GM23338 (cell line): ENCODE measurements around the gene RGS17. TPM values are rescaled to one million over a fixed set of nuclear protein-coding genes. Genes with fewer than 3 reads are reported as not detected.

Source experiments
- ATAC-seq: fragments of 200-7000 bp; cut with Tn5 transposase; 3 replicates; pipeline ENCODE4 v1.9.1; 2020
- DNase-seq: peaks from one replicate; pipeline ENCODE4 v3.0.0-alpha.2; 2015; ENCODE audit warnings: low spot score
- H2AFZ ChIP-seq: fragments of 200-600 bp; sonication (generic); 2 replicates; pipeline ENCODE4 v1.8.0; 2016; ENCODE audit warnings: antibody characterized with exemption, mild to moderate bottlenecking, moderate library complexity
- H3F3A ChIP-seq: fragments of 200-600 bp; sonication (generic); replicated peaks from 2 replicates; pipeline ENCODE4 v1.8.0; 2017; ENCODE audit warnings: antibody characterized with exemption, mixed run types, low read depth
- H3K27ac ChIP-seq: fragments of 200-600 bp; sonication (generic); 2 replicates; pipeline ENCODE4 v1.6.1; 2016; ENCODE audit warnings: low read depth
- H3K27me3 ChIP-seq: fragments of 200-600 bp; sonication (generic); 2 replicates; pipeline ENCODE4 v1.8.0; 2016; ENCODE audit warnings: mild to moderate bottlenecking, mixed run types, moderate library complexity; ENCODE audit not compliant: insufficient read depth
- H3K36me3 ChIP-seq: fragments of 200-600 bp; sonication (generic); 2 replicates; pipeline ENCODE4 v1.8.0; 2016; ENCODE audit warnings: mild to moderate bottlenecking; ENCODE audit not compliant: insufficient read depth
- H3K4me1 ChIP-seq: fragments of 200-600 bp; sonication (generic); 2 replicates; pipeline ENCODE4 v1.8.0; 2016; ENCODE audit warnings: mild to moderate bottlenecking, moderate library complexity; ENCODE audit not compliant: insufficient read depth
- H3K4me2 ChIP-seq: fragments of 200-600 bp; sonication (generic); 2 replicates; pipeline ENCODE4 v1.7.1; 2017; ENCODE audit warnings: mixed run types
- H3K4me3 ChIP-seq: fragments of 200-600 bp; sonication (generic); 2 replicates; pipeline ENCODE4 v1.6.1; 2016; ENCODE audit warnings: mixed run types
- H3K79me2 ChIP-seq: fragments of 200-600 bp; sonication (generic); replicated peaks from 2 replicates; pipeline ENCODE4 v1.8.0; 2017; ENCODE audit warnings: mild to moderate bottlenecking; ENCODE audit not compliant: insufficient read depth
- H3K9me2 ChIP-seq: fragments of 200-600 bp; sonication (generic); 2 replicates; pipeline ENCODE4 v1.8.0; 2017; ENCODE audit not compliant: insufficient read depth
- H4K20me1 ChIP-seq: fragments of 200-600 bp; sonication (generic); replicated peaks from 2 replicates; pipeline ENCODE4 v1.8.0; 2017; ENCODE audit warnings: mild to moderate bottlenecking; ENCODE audit not compliant: insufficient read depth
- H3K27ac Mint-ChIP-seq: 2 replicates; pipeline ENCODE4 v1.8.0; 2020; ENCODE audit warnings: inconsistent platforms, mild to moderate bottlenecking, moderate library complexity, mixed read lengths
- H3K27me3 Mint-ChIP-seq: 3 replicates; pipeline ENCODE4 v1.8.0; 2022; ENCODE audit warnings: low read depth, mild to moderate bottlenecking, moderate library complexity, mixed read lengths, inconsistent platforms; ENCODE audit not compliant: insufficient read depth, poor library complexity
- H3K36me3 Mint-ChIP-seq: 3 replicates; pipeline ENCODE4 v1.8.0; 2021; ENCODE audit warnings: low read depth, mild to moderate bottlenecking, inconsistent platforms, moderate library complexity, mixed read lengths
- H3K4me1 Mint-ChIP-seq: 3 replicates; pipeline ENCODE4 v1.8.0; 2020; ENCODE audit warnings: mild to moderate bottlenecking, inconsistent platforms, mixed read lengths
- H3K4me3 Mint-ChIP-seq: 3 replicates; pipeline ENCODE4 v1.8.0; 2021; ENCODE audit warnings: moderate library complexity, mild to moderate bottlenecking, inconsistent platforms, mixed read lengths
- H3K9me3 Mint-ChIP-seq: 3 replicates; pipeline ENCODE4 v1.8.0; 2020; ENCODE audit warnings: moderate library complexity, mild to moderate bottlenecking, inconsistent platforms, mixed read lengths
- CREB1 ChIP-seq: fragments of 250-450 bp; sonication (Bioruptor Pico); IDR thresholded peaks from 2 replicates; pipeline ENCODE4 v1.5.0; 2020; ENCODE audit warnings: low read depth, mild to moderate bottlenecking, moderate library complexity
- EZH2 ChIP-seq: fragments of 200-600 bp; sonication (generic); IDR thresholded peaks from one replicate; pipeline ENCODE4 v1.8.0; 2017; ENCODE audit warnings: antibody characterized with exemption, mild to moderate bottlenecking, low read depth; ENCODE audit not compliant: unreplicated experiment
- EZH2phosphoT487 ChIP-seq: fragments of 200-600 bp; sonication (generic); IDR thresholded peaks from one replicate; pipeline ENCODE4 v1.8.1; 2018; ENCODE audit warnings: antibody characterized with exemption; ENCODE audit not compliant: unreplicated experiment
- JUNB ChIP-seq: IDR thresholded peaks from one replicate; pipeline ENCODE4 v1.6.1; 2016; ENCODE audit warnings: antibody characterized with exemption; ENCODE audit not compliant: unreplicated experiment
- NANOG ChIP-seq: IDR thresholded peaks from 2 replicates; pipeline ENCODE4 v1.6.1; 2016; ENCODE audit warnings: antibody characterized with exemption, borderline replicate concordance
- POLR2AphosphoS5 ChIP-seq: IDR thresholded peaks from 2 replicates; pipeline ENCODE4 v1.6.1; 2016; ENCODE audit warnings: antibody characterized with exemption, low read depth
- STAT1 ChIP-seq: IDR thresholded peaks from one replicate; pipeline ENCODE4 v1.6.1; 2016; ENCODE audit warnings: antibody characterized with exemption; ENCODE audit not compliant: unreplicated experiment
- ZNF114 ChIP-seq: fragments of 250-450 bp; sonication (Bioruptor Pico); IDR thresholded peaks from 2 replicates; pipeline ENCODE4 v1.5.0; 2020; ENCODE audit warnings: mild to moderate bottlenecking, moderate library complexity
- ZNF331 ChIP-seq: fragments of 250-450 bp; sonication (Bioruptor Pico); IDR thresholded peaks from 2 replicates; pipeline ENCODE4 v1.5.0; 2020; ENCODE audit warnings: low read depth, mild to moderate bottlenecking, moderate library complexity
- polyA plus RNA-seq: library from polyadenylated mRNA; unstranded; fragments of >200 nt; fragmentation: Nextera tagmentation; extraction: Ambion mirVana; gene quantifications from 2 replicates; pipeline ENCODE4 v1.2.1, GENCODE V29; 2016
- total RNA-seq: library from RNA; depleted of rRNA; stranded (reverse); fragments of >200 nt; shearing (Covaris generic); gene quantifications from 2 replicates; pipeline ENCODE4 v1.2.3, GENCODE V29; 2014
- TF ChIP-seq, protein P1 (sequence below): fragments of 250-450 bp; sonication (Bioruptor Pico); IDR thresholded peaks from 2 replicates; pipeline ENCODE4 v1.5.0; 2020; ENCODE audit warnings: mild to moderate bottlenecking, moderate library complexity
- TF ChIP-seq, protein P2 (sequence below): IDR thresholded peaks from 2 replicates; pipeline ENCODE4 v1.6.1; 2016; ENCODE audit warnings: antibody characterized with exemption
- TF ChIP-seq, protein P3 (sequence below): IDR thresholded peaks from one replicate; pipeline ENCODE4 v1.6.1; 2018; ENCODE audit warnings: antibody characterized with exemption; ENCODE audit not compliant: unreplicated experiment
- TF ChIP-seq, protein P4 (sequence below), 2 experiments: fragments of 200-600 bp in 1 of 2; sonication (generic) in 1 of 2; conservative IDR thresholded peaks; 2 replicates each; pipeline versions ENCODE4 v1.5.1 to v1.6.1; 2016 to 2017; ENCODE audit warnings: antibody characterized with exemption in 2 of 2, low read depth in 2 of 2, mild to moderate bottlenecking in 2 of 2, moderate library complexity in 1 of 2

Gene RGS17
- total and polyA plus RNA-seq, 2 experiments from 2014 or later, result 12.1 to 12.3 TPM

DNA sequence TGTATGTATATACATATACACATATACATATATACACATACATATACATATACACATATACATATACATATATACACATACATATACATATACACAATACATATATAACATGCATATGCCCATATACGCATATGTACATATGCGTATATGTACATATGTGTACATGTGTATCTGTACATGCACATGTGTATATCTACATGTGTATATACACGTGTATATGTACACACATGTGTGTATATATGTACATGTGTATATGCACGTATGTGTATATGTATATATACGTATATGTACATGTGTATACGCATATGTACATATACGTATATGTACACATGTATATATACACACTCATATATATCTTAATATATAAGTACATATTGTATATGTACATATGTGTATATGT, 60.3 kb downstream of the RGS17 start:
- no peak overlapping the region for H3K27ac Mint-ChIP-seq
- H3K27me3 ChIP-seq, result no peaks in the 10 kb centered on the region
- H3K9me2 ChIP-seq, result no peaks in the 10 kb centered on the region
- TF ChIP-seq NANOG (no peak), CREB1 (no peak), ZNF331 (CRISPR knock-in tag) (no peak), ZNF114 (CRISPR knock-in tag) (no peak), JUNB (no peak), STAT1 (no peak), POLR2AphosphoS5 (no peak), EZH2phosphoT487 (no peak), EZH2 (no peak)
- TF ChIP-seq, protein P1, sequence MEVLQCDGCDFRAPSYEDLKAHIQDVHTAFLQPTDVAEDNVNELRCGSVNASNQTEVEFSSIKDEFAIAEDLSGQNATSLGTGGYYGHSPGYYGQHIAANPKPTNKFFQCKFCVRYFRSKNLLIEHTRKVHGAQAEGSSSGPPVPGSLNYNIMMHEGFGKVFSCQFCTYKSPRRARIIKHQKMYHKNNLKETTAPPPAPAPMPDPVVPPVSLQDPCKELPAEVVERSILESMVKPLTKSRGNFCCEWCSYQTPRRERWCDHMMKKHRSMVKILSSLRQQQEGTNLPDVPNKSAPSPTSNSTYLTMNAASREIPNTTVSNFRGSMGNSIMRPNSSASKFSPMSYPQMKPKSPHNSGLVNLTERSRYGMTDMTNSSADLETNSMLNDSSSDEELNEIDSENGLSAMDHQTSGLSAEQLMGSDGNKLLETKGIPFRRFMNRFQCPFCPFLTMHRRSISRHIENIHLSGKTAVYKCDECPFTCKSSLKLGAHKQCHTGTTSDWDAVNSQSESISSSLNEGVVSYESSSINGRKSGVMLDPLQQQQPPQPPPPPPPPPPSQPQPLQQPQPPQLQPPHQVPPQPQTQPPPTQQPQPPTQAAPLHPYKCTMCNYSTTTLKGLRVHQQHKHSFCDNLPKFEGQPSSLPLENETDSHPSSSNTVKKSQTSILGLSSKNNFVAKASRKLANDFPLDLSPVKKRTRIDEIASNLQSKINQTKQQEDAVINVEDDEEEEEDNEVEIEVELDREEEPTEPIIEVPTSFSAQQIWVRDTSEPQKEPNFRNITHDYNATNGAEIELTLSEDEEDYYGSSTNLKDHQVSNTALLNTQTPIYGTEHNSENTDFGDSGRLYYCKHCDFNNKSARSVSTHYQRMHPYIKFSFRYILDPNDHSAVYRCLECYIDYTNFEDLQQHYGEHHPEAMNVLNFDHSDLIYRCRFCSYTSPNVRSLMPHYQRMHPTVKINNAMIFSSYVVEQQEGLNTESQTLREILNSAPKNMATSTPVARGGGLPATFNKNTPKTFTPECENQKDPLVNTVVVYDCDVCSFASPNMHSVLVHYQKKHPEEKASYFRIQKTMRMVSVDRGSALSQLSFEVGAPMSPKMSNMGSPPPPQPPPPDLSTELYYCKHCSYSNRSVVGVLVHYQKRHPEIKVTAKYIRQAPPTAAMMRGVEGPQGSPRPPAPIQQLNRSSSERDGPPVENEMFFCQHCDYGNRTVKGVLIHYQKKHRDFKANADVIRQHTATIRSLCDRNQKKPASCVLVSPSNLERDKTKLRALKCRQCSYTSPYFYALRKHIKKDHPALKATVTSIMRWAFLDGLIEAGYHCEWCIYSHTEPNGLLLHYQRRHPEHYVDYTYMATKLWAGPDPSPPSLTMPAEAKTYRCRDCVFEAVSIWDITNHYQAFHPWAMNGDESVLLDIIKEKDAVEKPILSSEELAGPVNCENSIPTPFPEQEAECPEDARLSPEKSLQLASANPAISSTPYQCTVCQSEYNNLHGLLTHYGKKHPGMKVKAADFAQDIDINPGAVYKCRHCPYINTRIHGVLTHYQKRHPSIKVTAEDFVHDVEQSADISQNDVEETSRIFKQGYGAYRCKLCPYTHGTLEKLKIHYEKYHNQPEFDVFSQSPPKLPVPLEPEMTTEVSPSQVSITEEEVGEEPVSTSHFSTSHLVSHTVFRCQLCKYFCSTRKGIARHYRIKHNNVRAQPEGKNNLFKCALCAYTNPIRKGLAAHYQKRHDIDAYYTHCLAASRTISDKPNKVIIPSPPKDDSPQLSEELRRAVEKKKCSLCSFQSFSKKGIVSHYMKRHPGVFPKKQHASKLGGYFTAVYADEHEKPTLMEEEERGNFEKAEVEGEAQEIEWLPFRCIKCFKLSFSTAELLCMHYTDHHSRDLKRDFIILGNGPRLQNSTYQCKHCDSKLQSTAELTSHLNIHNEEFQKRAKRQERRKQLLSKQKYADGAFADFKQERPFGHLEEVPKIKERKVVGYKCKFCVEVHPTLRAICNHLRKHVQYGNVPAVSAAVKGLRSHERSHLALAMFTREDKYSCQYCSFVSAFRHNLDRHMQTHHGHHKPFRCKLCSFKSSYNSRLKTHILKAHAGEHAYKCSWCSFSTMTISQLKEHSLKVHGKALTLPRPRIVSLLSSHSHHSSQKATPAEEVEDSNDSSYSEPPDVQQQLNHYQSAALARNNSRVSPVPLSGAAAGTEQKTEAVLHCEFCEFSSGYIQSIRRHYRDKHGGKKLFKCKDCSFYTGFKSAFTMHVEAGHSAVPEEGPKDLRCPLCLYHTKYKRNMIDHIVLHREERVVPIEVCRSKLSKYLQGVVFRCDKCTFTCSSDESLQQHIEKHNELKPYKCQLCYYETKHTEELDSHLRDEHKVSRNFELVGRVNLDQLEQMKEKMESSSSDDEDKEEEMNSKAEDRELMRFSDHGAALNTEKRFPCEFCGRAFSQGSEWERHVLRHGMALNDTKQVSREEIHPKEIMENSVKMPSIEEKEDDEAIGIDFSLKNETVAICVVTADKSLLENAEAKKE (CRISPR knock-in tag), result no peak
- TF ChIP-seq, protein P2, sequence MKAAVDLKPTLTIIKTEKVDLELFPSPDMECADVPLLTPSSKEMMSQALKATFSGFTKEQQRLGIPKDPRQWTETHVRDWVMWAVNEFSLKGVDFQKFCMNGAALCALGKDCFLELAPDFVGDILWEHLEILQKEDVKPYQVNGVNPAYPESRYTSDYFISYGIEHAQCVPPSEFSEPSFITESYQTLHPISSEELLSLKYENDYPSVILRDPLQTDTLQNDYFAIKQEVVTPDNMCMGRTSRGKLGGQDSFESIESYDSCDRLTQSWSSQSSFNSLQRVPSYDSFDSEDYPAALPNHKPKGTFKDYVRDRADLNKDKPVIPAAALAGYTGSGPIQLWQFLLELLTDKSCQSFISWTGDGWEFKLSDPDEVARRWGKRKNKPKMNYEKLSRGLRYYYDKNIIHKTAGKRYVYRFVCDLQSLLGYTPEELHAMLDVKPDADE, result no peak
- TF ChIP-seq, protein P3, sequence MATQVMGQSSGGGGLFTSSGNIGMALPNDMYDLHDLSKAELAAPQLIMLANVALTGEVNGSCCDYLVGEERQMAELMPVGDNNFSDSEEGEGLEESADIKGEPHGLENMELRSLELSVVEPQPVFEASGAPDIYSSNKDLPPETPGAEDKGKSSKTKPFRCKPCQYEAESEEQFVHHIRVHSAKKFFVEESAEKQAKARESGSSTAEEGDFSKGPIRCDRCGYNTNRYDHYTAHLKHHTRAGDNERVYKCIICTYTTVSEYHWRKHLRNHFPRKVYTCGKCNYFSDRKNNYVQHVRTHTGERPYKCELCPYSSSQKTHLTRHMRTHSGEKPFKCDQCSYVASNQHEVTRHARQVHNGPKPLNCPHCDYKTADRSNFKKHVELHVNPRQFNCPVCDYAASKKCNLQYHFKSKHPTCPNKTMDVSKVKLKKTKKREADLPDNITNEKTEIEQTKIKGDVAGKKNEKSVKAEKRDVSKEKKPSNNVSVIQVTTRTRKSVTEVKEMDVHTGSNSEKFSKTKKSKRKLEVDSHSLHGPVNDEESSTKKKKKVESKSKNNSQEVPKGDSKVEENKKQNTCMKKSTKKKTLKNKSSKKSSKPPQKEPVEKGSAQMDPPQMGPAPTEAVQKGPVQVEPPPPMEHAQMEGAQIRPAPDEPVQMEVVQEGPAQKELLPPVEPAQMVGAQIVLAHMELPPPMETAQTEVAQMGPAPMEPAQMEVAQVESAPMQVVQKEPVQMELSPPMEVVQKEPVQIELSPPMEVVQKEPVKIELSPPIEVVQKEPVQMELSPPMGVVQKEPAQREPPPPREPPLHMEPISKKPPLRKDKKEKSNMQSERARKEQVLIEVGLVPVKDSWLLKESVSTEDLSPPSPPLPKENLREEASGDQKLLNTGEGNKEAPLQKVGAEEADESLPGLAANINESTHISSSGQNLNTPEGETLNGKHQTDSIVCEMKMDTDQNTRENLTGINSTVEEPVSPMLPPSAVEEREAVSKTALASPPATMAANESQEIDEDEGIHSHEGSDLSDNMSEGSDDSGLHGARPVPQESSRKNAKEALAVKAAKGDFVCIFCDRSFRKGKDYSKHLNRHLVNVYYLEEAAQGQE, result no peak
- TF ChIP-seq, protein P4, sequence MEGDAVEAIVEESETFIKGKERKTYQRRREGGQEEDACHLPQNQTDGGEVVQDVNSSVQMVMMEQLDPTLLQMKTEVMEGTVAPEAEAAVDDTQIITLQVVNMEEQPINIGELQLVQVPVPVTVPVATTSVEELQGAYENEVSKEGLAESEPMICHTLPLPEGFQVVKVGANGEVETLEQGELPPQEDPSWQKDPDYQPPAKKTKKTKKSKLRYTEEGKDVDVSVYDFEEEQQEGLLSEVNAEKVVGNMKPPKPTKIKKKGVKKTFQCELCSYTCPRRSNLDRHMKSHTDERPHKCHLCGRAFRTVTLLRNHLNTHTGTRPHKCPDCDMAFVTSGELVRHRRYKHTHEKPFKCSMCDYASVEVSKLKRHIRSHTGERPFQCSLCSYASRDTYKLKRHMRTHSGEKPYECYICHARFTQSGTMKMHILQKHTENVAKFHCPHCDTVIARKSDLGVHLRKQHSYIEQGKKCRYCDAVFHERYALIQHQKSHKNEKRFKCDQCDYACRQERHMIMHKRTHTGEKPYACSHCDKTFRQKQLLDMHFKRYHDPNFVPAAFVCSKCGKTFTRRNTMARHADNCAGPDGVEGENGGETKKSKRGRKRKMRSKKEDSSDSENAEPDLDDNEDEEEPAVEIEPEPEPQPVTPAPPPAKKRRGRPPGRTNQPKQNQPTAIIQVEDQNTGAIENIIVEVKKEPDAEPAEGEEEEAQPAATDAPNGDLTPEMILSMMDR (conservative IDR thresholded peaks at IDR 0.05; ENCODE audit: low read depth in 2 of 2), result no peak
- no peaks in the 10 kb centered on the region for H3K27me3 Mint-ChIP-seq
- peaks cover 3% of the 10 kb centered on the region; the same call in 1 of the 3 replicates for H3K9me3 Mint-ChIP-seq
- peaks cover 6% of the 10 kb centered on the region; the same call in 2 of the 3 replicates for H3K4me1 Mint-ChIP-seq
- H3K36me3 ChIP-seq, result no peaks in the 10 kb centered on the region
- 0 out of 2 replicates have a peak, but pooled peaks cover 3% of the 10 kb centered on the region for H4K20me1 ChIP-seq
- no peak overlapping the region for H3K4me2 ChIP-seq
- H3K79me2 ChIP-seq, result peaks cover 10% of the 10 kb centered on the region
- no peaks in the 10 kb centered on the region; the same call in 2 of the 3 replicates for H3K36me3 Mint-ChIP-seq
- H3F3A ChIP-seq, result no peaks in the 10 kb centered on the region
- ATAC-seq, result no peak
- no peak overlapping the region for H3K4me3 Mint-ChIP-seq
- no peak overlapping the region for H3K27ac ChIP-seq
- no peak for DNase-seq
- no peak overlapping the region for H3K4me3 ChIP-seq
- no peaks in the 10 kb centered on the region for H3K4me1 ChIP-seq
- no peak overlapping the region for H2AFZ ChIP-seq
